ENCODE results near the gene RXRA. TPM values are rescaled to one million over a fixed set of nuclear protein-coding genes. Genes with fewer than 3 reads are reported as not detected.

The RXRA gene
- total RNA-seq, 1 donor from 2014 or later: 173 TPM

GRCh38 chr9:134399435-134400056 is 73.3 kb downstream of the RXRA start:
- DNase-seq (ENCODE audit: low spot score): no peak

- no peak for DNase-seq (ENCODE audit: low spot score)
Measured at GRCh38 chr9:134400283-134400682, 74.0 kb downstream of the RXRA start.

DNA sequence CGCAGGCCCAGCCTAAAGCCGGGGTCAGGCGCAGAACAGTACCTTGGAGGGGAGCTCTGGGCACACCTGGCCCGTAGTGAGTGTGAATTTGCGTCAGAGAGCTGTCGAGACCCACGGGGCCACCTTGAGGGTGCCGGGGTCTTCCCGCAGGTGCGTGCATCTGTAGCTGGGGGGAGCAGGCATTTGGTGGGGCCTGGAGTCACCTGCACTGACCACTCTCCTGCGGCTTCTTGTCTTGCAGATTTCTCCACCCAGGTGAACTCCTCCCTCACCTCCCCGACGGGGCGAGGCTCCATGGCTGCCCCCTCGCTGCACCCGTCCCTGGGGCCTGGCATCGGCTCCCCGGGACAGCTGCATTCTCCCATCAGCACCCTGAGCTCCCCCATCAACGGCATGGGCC is 75.1 kb downstream of the RXRA start:
- no peak for DNase-seq (ENCODE audit: low spot score)

- no peak for DNase-seq (ENCODE audit: low spot score)
Measured at GRCh38 chr9:134402182-134402581, 75.9 kb downstream of the RXRA start.

- no peak for DNase-seq (ENCODE audit: low spot score)
Measured at GRCh38 chr9:134403292-134403681, 77.0 kb downstream of the RXRA start.

- DNase-seq (ENCODE audit: low spot score): peak; percentile 77
Measured at GRCh38 chr9:134403682-134404301, 77.5 kb downstream of the RXRA start.

- DNase-seq (ENCODE audit: low spot score): no peak
Measured at GRCh38 chr9:134404376-134405358, 78.4 kb downstream of the RXRA start.

DNA sequence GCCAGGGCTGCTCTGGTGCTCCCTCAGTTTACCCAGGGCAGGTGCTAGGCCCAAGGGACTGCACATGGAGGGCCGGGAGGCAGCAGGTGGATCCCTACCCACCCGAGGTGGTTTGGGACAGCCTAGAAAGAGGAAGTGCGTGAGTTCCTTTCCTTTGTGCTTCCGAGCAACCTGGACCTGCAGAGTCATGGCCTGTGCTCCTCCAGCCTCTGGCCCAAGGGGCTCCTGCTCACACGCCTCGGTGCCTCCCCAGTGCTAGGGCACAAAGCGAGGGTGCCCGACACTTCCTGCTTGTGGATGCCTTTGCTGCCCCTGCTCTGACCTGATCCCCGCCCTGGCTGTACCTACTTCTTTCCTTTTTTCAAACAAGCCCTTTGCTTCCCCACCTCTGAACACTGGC is 79.3 kb downstream of the RXRA start:
- no peak for DNase-seq (ENCODE audit: low spot score)

GRCh38 chr9:134406366-134407120 is 80.3 kb downstream of the RXRA start:
- no peak for DNase-seq (ENCODE audit: low spot score)

DNA sequence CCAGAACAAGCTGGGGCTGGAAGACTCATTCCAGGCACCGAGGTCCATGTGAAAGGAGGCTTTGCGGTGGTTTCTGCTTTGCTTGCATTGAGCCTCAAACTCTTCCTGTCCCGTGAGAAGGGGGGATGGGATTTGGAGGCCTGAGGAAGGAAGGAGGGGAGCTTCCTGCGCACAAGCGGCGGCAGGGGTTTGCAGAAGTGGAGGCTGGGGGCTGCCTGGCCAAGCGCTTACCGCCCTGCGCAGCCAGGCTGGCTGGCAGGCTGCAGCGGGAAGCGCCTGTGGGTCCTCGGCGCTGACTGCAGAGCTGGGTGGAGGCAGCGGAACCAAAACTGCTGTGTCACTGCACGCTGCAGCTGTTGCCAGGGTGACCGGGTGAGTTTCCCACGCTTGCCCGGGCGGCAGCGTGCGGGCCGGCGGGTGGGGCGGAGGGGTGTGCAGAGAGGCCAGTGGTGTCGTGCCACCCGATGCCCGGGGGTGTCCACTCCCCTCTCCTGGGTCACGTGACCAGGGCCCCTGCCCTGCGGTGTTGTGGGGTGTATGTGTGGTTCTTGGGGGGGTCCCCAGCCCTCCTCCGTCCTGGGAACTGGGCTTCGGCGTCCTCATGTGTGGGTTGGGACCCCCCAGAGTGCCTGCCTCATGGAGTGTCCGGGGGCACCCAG is 81.0 kb downstream of the RXRA start:
- DNase-seq (ENCODE audit: low spot score): peak; percentile 93

DNA sequence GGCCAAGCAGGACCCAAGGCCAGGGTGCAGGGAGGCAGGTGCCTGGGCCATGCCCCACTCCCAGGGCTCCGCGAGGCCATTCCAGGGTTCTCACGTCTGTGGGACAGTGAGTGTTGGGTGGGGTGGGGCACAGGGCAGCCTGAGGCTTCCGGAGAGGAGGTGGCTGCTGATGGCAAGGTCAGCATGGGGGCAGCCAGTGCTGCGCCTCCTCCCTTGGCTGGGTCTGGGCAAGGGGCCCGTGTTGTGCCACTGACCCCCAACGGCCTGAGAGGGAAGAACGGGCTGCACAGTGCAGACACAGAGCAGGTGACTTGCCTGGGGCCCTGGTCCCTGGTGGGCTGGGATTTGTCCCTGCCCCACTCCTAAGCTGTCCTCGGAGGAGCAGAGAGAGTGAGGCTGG is 82.1 kb downstream of the RXRA start:
- DNase-seq (ENCODE audit: low spot score): no peak

GRCh38 chr9:134408939-134409737 is 82.9 kb downstream of the RXRA start:
- DNase-seq (ENCODE audit: low spot score): no peak

DNA sequence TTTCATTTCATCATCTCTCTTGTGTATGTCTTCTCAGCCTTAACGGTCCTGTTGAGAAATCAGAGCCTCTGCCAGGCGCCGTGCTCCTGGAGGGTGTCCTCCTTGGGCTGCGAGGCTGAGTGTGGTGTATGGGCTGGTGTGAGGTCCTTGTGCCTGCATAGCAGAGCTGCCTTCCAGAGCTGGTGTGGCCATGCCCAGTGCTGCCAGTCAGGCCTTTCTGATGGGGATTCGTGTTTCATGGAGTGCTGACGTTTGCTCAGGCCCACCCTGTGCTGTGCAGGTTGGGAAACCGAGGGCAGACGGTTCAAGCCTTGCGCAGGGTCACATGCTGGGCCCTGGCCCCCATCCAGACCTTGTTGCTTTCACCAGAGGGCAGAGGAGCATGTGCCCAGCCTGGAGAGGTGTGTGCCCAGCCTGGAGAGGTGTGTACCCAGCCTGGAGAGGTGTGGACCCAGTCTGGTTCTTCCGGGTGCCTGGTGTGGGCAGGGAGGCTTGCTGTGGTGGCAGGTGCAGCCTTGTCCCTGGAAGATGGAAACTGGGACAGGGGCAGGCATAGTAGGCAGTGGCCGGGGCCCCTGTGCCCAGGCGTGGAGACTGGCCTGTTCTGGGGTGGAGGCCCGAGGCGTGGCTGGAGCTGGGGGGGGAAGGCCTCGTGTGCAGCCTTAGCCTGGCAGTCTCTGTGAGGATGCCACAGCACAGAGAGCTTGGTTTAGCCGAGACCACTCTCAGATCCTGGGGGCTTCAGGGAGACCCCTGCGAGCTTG is 84.0 kb downstream of the RXRA start:
- DNase-seq (ENCODE audit: low spot score): peak; percentile 77

DNA sequence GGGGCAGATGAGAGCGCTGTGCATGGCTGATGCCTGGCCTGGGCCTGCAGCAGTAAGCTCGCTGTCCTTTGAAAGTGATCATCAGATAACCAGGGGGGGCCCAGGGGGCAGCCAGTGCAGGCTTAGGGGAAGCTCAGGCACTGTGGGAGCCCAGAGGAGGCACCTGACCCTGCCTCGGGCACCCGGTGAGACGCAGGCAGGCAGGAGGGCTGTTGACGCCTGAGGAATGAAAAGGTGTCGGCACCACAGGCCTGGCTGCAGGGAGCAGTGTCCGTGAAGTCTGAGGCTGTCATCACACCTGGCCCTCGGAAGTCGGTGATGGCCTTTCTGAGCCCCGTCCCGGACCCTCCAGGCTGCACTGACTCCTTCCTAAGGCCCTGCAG is 84.6 kb downstream of the RXRA start:
- no peak for DNase-seq (ENCODE audit: low spot score)

GRCh38 chr9:134411440-134412297 is 85.4 kb downstream of the RXRA start:
- DNase-seq (ENCODE audit: low spot score): no peak

GRCh38 chr9:134412298-134412711 is 86.0 kb downstream of the RXRA start:
- DNase-seq (ENCODE audit: low spot score): peak; percentile 88

- no peak for DNase-seq (ENCODE audit: low spot score)
Measured at GRCh38 chr9:134413112-134413715, 87.0 kb downstream of the RXRA start.

DNA sequence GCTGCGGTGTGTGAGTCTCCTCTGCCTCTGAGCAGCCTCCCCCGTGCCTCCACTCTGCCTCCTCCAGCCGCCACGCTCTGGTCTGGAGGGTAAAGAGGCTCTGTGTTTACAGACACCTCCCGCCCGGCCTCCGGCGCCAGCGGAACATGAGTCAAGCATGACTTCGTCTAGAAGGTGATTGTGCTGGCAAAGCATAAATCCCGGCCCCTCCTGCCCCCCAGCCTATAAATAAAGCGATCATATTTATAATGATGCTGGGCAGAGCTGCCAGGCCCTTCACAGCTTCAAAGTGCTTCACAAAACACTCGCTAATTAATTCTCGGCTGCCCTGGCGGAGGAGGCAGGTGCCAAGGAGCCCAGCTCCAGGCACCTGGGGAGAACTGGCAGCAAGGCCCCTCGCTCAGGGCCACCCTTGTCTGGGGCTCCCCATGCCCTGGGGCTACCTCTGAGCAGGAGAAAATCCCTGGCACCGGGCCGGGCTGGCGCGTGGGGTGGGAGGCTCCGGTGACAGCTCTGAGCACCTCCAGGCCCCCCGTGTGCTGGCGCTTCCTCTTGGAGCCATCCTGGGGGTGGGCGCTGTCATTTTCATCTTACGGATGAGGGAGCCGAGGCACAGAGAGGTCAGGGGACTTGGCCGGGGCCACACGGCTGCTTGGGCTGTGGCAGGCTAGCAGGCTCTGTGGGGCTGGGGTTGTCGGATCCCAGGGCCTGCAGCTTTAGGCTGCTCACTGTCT is 87.8 kb downstream of the RXRA start:
- DNase-seq (ENCODE audit: low spot score): peak; percentile 85
